Left lung (tissue), 10 donors: Measurements from ENCODE around the gene SMDT1. TPM values are rescaled to one million over a fixed set of nuclear protein-coding genes. Genes with fewer than 3 reads are reported as not detected.

Source experiments
- ATAC-seq: fragments of 200-7000 bp; cut with Tn5 transposase; one replicate; pipeline ENCODE4 v1.9.1; 2020; ENCODE audit warnings: moderate library complexity
- DNase-seq, 4 donors: peaks; one replicate each; pipeline ENCODE4 v3.0.0-alpha.2; 2013 to 2020
- H3K27ac ChIP-seq, 2 donors: fragments of 200-600 bp; sonication (generic) in 1 of 2; one replicate each; pipeline versions ENCODE4 v1.5.0 to v1.8.0; 2020 to 2021
- H3K27me3 ChIP-seq, 2 donors: fragments of 200-600 bp; sonication (generic) in 1 of 2; one replicate each; pipeline versions ENCODE4 v1.5.0 to v1.8.0; 2020 to 2021
- H3K36me3 ChIP-seq, 2 donors: fragments of 200-600 bp; sonication (generic) in 1 of 2; one replicate each; pipeline versions ENCODE4 v1.5.0 to v1.8.0; 2020 to 2021
- H3K4me1 ChIP-seq, 2 donors: fragments of 200-600 bp; one replicate each; pipeline ENCODE4 v1.8.0; 2021
- H3K4me3 ChIP-seq, 2 donors: fragments of 200-600 bp; sonication (generic) in 1 of 2; one replicate each; pipeline versions ENCODE4 v1.5.0 to v1.8.0; 2020 to 2021; ENCODE audit warnings: mild to moderate bottlenecking in 1 of 2
- H3K9me3 ChIP-seq, 2 donors: fragments of 200-600 bp; sonication (generic) in 1 of 2; one replicate each; pipeline versions ENCODE4 v1.5.0 to v1.8.0; 2020 to 2021
- intact Hi-C, 2 donors: fragments of 100-400 bp; cut with DNase I; formaldehyde crosslinking; loops; one replicate each; pipeline versions ENCODE4 v1.11.2 to v1.14.2; 2022
- polyA plus RNA-seq, 6 donors: library from polyadenylated mRNA; unstranded; fragments of 120-200 nt; gene quantifications; one replicate each; pipeline ENCODE4 v1.2.1, GENCODE V29; 2013; ENCODE audit not compliant: insufficient read length in 6 of 6
- total RNA-seq, 2 donors: library from RNA; stranded (reverse); fragmentation: NEBNext Ultra II Directional; extraction: Animal tissue kit (Norgen Biotek cat#: 25700); gene quantifications; one replicate each; pipeline ENCODE4 v1.2.1, GENCODE V29; 2021
- TF ChIP-seq, protein P1 (sequence below), 2 donors: fragments of 200-600 bp; sonication (generic) in 1 of 2; IDR thresholded peaks; one replicate each; pipeline versions ENCODE4 v1.5.0 to v1.8.0; 2021; ENCODE audit warnings: antibody characterized with exemption in 2 of 2
- donor health status: DM: no; HTN: yes; CAD: no.
- donor health status: DM: no; HTN: no; CAD: no.

SMDT1 gene
- total and polyA plus RNA-seq, 8 donors: 73.2 to 111 (median 91.1) TPM

DNA sequence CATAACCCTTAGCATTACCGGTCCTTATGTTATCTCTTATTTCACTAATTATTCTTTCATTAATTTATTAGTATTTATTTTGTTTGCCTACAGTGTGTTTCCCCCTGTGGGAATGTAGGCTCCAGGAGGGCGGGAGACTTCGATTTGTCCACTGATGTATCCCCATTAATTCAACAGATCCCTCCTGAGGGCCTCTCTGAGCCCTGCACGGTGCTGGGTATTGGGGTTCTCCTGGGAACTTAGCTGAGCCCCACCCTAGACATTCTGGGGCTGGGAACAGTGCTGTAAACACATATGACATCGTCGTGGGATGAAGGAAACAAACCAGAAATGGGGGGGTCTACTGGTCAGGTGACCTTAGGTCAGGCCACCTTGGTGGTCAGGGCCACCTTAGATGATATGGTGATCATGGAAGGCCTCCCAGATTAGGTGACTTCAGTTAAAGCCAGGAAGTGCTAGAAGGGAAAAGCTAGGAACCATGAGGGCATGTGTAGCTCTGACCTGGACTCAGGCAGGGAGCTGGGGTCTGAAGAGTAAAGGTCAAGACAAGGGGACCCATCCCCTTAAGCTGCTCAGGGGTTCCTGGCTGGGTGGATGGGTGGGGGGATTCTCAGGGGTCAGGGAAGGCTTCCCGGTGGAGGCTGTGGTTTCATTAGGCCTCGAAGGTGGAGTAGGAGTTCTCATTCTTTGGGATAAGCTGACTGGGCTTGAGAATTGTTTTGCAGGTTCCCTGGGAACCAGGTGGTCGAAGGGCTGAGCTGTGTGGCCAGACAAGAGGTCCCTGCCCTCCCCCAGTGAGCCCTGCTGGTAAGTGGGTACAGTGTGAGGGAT, 4.4 kb upstream of the SMDT1 start:
- H3K4me1 ChIP-seq: peaks cover 29 to 59% of the 10 kb centered on the region in 2 donors
- H3K36me3 ChIP-seq: peaks cover 0 to 22% of the 10 kb centered on the region in 2 donors
- TF ChIP-seq, protein P1, sequence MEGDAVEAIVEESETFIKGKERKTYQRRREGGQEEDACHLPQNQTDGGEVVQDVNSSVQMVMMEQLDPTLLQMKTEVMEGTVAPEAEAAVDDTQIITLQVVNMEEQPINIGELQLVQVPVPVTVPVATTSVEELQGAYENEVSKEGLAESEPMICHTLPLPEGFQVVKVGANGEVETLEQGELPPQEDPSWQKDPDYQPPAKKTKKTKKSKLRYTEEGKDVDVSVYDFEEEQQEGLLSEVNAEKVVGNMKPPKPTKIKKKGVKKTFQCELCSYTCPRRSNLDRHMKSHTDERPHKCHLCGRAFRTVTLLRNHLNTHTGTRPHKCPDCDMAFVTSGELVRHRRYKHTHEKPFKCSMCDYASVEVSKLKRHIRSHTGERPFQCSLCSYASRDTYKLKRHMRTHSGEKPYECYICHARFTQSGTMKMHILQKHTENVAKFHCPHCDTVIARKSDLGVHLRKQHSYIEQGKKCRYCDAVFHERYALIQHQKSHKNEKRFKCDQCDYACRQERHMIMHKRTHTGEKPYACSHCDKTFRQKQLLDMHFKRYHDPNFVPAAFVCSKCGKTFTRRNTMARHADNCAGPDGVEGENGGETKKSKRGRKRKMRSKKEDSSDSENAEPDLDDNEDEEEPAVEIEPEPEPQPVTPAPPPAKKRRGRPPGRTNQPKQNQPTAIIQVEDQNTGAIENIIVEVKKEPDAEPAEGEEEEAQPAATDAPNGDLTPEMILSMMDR (IDR thresholded peaks at IDR 0.05): no peak
- no peaks in the 10 kb centered on the region for H3K27me3 ChIP-seq
- intact Hi-C loops: no loop called here
- no peak for ATAC-seq
- no peaks in the 10 kb centered on the region for H3K9me3 ChIP-seq
- no peak for DNase-seq
- H3K27ac ChIP-seq: peak overlapping the region; percentile 83 to 93
- peak overlapping the region; percentile 65 to 72 for H3K4me3 ChIP-seq

DNA sequence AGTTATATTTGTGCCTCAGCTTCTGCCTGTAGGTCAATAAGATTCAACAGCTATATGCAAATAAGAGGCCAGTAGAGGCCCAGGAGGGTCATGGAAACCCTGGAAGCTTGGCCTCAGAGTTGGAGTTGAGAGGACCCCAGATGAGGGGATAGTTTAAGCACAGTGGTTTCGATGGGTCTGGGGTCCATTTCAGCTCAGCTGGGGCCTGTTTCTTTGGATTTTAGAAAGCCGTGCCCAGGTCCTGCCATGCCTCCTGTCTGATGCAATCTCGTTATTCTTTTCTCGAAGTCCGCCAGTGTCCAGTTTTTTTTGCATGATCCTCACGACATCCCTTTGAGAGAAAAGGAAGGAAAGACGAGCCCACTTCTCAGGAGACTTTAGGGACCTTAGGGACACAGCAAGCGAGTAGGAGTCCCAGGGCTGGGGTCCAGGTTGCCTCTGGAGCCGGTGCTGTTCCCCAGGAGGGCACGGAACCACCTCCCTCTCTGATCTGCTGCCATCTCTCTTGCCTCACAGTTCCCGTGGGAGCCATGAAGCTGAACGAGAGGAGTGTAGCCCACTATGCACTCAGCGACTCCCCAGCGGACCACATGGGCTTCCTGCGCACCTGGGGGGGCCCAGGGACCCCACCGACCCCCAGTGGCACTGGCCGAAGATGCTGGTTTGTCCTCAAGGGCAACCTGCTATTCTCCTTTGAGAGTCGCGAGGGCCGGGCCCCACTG, 2.6 kb upstream of the SMDT1 start:
- peaks cover 0 to 22% of the 10 kb centered on the region in 2 donors for H3K36me3 ChIP-seq
- H3K4me3 ChIP-seq: no peak overlapping the region
- H3K9me3 ChIP-seq: no peaks in the 10 kb centered on the region
- no peak overlapping the region for H3K27ac ChIP-seq
- H3K27me3 ChIP-seq: no peaks in the 10 kb centered on the region
- peaks cover 28 to 60% of the 10 kb centered on the region in 2 donors for H3K4me1 ChIP-seq
- DNase-seq (no peak), ATAC-seq (no peak)
- intact Hi-C loops: no loop called here
- TF ChIP-seq, protein P1 (IDR thresholded peaks at IDR 0.05): no peak

DNA sequence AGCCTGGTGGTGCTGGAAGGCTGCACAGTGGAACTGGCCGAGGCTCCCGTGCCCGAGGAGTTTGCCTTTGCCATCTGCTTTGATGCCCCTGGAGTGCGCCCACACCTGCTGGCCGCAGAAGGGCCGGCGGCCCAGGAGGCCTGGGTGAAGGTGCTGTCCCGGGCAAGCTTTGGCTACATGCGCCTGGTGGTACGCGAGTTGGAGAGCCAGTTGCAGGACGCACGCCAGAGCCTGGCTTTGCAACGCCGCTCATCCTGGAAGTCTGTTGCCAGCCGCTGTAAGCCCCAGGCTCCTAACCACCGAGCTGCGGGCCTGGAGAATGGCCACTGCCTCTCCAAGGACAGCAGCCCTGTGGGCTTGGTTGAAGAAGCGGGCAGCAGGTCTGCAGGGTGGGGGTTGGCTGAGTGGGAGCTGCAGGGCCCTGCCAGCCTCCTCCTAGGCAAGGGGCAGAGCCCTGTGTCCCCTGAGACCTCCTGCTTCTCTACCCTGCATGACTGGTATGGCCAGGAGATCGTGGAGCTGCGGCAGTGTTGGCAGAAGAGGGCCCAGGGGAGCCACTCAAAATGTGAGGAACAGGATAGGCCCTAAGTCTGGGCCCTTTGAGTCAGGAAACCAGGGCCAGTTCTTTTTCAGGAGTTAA, 1.9 kb upstream of the SMDT1 start:
- no peaks in the 10 kb centered on the region for H3K9me3 ChIP-seq
- DNase-seq (no peak), ATAC-seq (no peak)
- H3K27me3 ChIP-seq: no peaks in the 10 kb centered on the region
- H3K36me3 ChIP-seq: peaks cover 0 to 27% of the 10 kb centered on the region in 2 donors
- peaks cover 28 to 57% of the 10 kb centered on the region in 2 donors for H3K4me1 ChIP-seq
- TF ChIP-seq, protein P1 (IDR thresholded peaks at IDR 0.05): no peak
- intact Hi-C loops: no loop called here
- peak overlapping the region in 1 of 2 donors; percentile 50 for H3K27ac ChIP-seq
- H3K4me3 ChIP-seq: no peak overlapping the region

DNA sequence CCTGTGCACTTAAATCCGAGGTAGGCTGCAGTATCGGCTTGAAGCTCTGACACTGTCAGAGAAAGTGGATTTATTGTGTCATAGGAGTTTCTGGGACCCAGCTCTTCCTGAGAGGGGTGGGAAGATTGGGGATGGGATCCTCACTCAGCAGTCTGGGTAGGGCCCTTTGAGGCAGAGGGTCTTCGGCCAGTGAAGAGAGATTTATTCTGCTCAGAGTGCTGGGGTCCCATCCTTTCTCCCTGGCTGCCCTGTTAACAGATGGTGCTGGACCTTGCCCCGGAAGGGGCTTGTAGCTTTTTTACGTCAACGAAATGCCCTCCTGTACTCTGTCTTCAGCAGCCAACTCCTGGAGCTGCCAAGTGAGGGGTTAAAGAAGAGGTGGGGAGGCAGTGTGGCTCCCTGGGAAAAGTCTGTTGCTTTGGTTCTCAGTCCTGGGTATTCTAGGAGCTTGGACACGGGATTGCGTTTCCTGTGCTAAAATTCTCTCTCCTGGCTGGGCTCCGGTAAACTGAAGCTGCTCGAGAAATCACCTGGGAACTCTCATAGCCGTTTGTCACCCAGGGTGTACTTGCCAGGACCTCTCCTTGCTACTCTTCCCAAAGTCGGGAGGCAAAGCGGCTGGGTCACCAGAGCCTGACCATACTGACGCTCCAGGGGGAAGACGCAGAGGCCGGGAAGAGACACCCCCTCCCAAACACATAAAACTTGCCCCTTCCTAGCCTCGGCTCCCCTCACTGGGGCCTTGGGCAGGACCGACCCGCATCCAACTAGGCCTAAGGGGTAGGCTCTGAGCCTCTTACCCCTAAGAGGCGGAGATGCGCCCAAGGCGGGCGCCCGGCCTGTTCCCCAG, 806 bp upstream of the SMDT1 start:
- Histone ChIP-seq H3K4me1 (peaks cover 26 to 53% of the 10 kb centered on the region in 2 donors), H3K36me3 (peaks cover 0 to 36% of the 10 kb centered on the region in 2 donors), H3K4me3 (peak overlapping the region; percentile 49 to 59), H3K9me3 (no peaks in the 10 kb centered on the region), H3K27ac (peak overlapping the region; percentile 96 to 99), H3K27me3 (no peaks in the 10 kb centered on the region)
- intact Hi-C loops: no loop called here
- ATAC-seq (peak; percentile 6), DNase-seq (no peak)
- TF ChIP-seq, protein P1 (IDR thresholded peaks at IDR 0.05): no peak
